SH-SY5Y (cell line): ENCODE measurements around the gene NFAM1.

Experiments used
- GATA2 ChIP-seq: IDR thresholded peaks from 2 replicates; pipeline ENCODE4 v1.6.1; 2011; ENCODE audit warnings: mild to moderate bottlenecking, low read depth, low read length
- GATA3 ChIP-seq: IDR thresholded peaks from 2 replicates; pipeline ENCODE4 v1.6.1; 2011; ENCODE audit warnings: low read depth, mild to moderate bottlenecking, low read length, moderate library complexity

- no peak for TF ChIP-seq GATA2
- no peak for TF ChIP-seq GATA3
Observed at GRCh38 chr22:42408276-42408675, 23.9 kb downstream of the NFAM1 start.
